Thymus (tissue), 11 donors: Measurements from ENCODE around the gene PPIL1. TPM values are rescaled to one million over a fixed set of nuclear protein-coding genes. Genes with fewer than 3 reads are reported as not detected.

ENCODE experiments used
- DNase-seq, 9 donors: peaks; one replicate each; pipeline ENCODE4 v3.0.0-alpha.2; 2013; ENCODE audit warnings: low spot score in 9 of 9, low read depth in 6 of 9, missing footprints in 1 of 9
- H3K27ac ChIP-seq, 2 donors: one replicate each; pipeline ENCODE4 v1.5.1; 2013; ENCODE audit warnings: control low read depth in 1 of 2, low read depth in 1 of 2, low read length in 1 of 2, mild to moderate bottlenecking in 1 of 2, moderate library complexity in 1 of 2
- H3K27me3 ChIP-seq, 2 donors: one replicate each; pipeline ENCODE4 v1.5.1; 2013; ENCODE audit warnings: low read length in 1 of 2; ENCODE audit not compliant: control insufficient read depth in 2 of 2, insufficient read depth in 1 of 2
- H3K36me3 ChIP-seq, 2 donors: one replicate each; pipeline ENCODE4 v1.5.1; 2013; ENCODE audit warnings: low read length in 1 of 2, mild to moderate bottlenecking in 1 of 2, moderate library complexity in 1 of 2; ENCODE audit not compliant: control insufficient read depth in 2 of 2, insufficient read depth in 2 of 2
- H3K4me1 ChIP-seq, 2 donors: one replicate each; pipeline ENCODE4 v1.5.1; 2013; ENCODE audit warnings: low read length in 2 of 2; ENCODE audit not compliant: control insufficient read depth in 2 of 2, insufficient read depth in 2 of 2
- H3K4me3 ChIP-seq, 2 donors: one replicate each; pipeline ENCODE4 v1.5.1; 2013; ENCODE audit warnings: low read length in 2 of 2, control low read depth in 1 of 2, mild to moderate bottlenecking in 1 of 2
- H3K9me3 ChIP-seq, 2 donors: one replicate each; pipeline ENCODE4 v1.5.1; 2013; ENCODE audit warnings: low read length in 1 of 2, mild to moderate bottlenecking in 1 of 2; ENCODE audit not compliant: control insufficient read depth in 2 of 2, insufficient read depth in 1 of 2
- WGBS: extraction: QIAGEN DNeasy Blood & Tissue Kit; methylation state at CpG from one replicate; pipeline ENCODE4 v1.1.7; 2013; 5-methylcytosine and 5-hydroxymethylcytosine counted together
- polyA plus RNA-seq: library from polyadenylated mRNA; stranded (reverse); fragments of 200-250 nt; gene quantifications from one replicate; pipeline ENCODE4 v1.2.3, GENCODE V29; 2013
- total RNA-seq: library from RNA; stranded (reverse); fragments of 120-200 nt; gene quantifications from one replicate; pipeline ENCODE4 v1.2.4, GENCODE V29; 2013
- donor health status: healthy.

The PPIL1 gene
- total and polyA plus RNA-seq, 2 donors, result 22.5 to 29.8 TPM

DNA sequence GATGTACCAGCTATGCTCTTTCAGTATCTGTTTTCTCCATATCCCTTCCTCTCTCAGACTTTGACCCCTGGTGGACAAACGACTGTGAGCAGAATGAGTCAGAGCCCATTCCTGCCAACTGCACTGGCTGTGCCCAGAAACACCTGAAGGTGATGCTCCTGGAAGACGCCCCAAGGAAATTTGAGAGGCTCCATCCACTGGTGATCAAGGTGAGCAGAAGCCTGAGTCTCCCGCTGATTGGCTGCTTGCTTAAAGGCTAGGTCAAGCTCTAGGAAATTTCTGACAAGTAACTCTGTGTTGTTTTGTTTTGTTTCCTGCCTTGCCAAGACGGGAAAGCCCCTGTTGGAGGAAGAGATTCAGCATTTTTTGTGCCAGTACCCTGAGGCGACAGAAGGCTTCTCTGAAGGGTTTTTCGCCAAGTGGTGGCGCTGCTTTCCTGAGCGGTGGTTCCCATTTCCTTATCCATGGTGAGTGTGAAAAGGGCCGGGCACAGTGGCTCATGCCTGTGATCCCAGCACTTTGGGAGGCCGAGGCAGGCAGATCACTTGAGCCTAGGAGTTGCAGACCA, 39.7 kb upstream of the PPIL1 start:
- DNase-seq, result no peak
- Histone ChIP-seq H3K27me3 (no peaks in the 10 kb centered on the region), H3K27ac (peak overlapping the region; percentile 42 to 92), H3K4me1 (peaks cover 24 to 71% of the 10 kb centered on the region in 2 donors), H3K36me3 (peaks cover 38 to 49% of the 10 kb centered on the region in 2 donors), H3K4me3 (no peak overlapping the region), H3K9me3 (no peaks in the 10 kb centered on the region)
- 92% methylated on average over 10 of the region's 10 CpGs for WGBS

DNA sequence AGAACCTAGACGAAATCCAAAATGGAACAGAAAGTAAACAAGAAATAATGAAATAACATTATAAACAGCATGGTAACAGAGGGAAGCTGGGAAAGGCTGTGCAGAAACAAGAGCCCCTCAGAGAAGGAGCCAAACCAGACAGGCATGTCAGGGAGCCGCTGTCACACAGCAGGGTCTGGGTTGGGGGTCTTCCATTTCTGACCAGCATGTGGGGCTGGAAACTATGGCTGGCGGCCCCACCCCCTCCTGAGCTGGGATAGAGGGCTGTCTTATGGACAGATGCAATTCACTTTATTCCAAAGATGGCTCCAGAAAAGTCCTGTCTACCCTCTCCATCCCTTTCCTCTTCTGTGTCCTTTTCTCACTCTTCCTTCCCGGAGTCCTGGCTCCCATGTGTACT, 38.5 kb upstream of the PPIL1 start:
- no peaks in the 10 kb centered on the region for H3K9me3 ChIP-seq
- WGBS, result 62% methylated on average over 4 of the region's 4 CpGs
- H3K36me3 ChIP-seq, result peaks cover 37 to 40% of the 10 kb centered on the region in 2 donors
- peak overlapping the region; percentile 92 for H3K27ac ChIP-seq
- no peak overlapping the region for H3K4me3 ChIP-seq
- DNase-seq, result no peak
- H3K27me3 ChIP-seq, result no peaks in the 10 kb centered on the region
- peaks cover 24 to 66% of the 10 kb centered on the region in 2 donors for H3K4me1 ChIP-seq

DNA sequence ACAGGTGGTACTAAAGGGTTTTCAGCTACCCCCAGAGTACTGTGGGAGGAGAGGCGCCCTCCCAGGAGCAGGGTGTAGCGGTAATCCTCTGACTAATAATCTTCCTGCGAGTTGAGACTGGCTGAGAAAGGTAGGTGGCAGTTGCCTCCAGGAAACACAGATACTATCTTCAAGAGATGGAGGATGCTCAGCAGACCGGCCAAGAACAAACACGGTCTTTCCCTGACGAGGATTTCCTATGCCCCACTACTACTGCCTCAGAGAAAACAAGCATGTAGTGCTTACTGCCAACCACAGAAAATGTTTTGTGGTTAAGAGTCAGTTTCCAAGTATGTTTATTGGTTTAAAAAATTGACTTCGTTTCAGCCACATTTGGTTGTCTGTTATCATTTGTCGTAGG, 38.0 kb upstream of the PPIL1 start:
- Histone ChIP-seq H3K4me3 (peak overlapping the region; percentile 29 to 30), H3K9me3 (no peaks in the 10 kb centered on the region), H3K4me1 (peaks cover 29 to 71% of the 10 kb centered on the region in 2 donors), H3K27ac (peak overlapping the region; percentile 92), H3K27me3 (no peaks in the 10 kb centered on the region), H3K36me3 (peaks cover 35 to 36% of the 10 kb centered on the region in 2 donors)
- WGBS, result 3% methylated on average over 8 of the region's 8 CpGs
- peak; percentile 49 to 90 (median 67) for DNase-seq

DNA sequence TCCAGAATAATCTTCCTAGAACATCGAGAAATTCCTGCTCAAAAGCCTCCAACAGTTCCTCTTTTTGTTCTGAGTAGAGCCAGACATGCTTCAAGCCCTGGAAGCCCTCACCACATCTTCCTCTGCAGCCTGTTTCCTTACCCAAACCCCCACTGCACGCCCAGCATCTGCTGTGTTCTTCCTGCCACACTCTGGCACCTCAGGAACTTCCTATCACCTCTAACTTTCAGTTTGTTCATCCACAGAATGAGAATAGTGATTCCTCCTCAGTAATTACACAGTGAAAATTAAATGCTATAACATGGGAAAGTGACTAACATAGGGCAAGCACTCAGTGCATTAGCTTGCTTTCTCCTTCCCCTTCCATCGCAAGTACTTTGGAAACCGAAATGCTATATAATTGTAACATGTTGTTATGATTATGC, 37.4 kb upstream of the PPIL1 start:
- peak overlapping the region; percentile 82 to 92 for H3K27ac ChIP-seq
- H3K4me3 ChIP-seq, result peak overlapping the region; percentile 29 to 30
- H3K27me3 ChIP-seq, result no peaks in the 10 kb centered on the region
- DNase-seq, result peak; percentile 29 to 81 (median 51)
- H3K4me1 ChIP-seq, result peaks cover 29 to 73% of the 10 kb centered on the region in 2 donors
- WGBS, result 3% methylated on average over 4 of the region's 4 CpGs
- no peaks in the 10 kb centered on the region for H3K9me3 ChIP-seq
- H3K36me3 ChIP-seq, result peaks cover 31 to 32% of the 10 kb centered on the region in 2 donors

DNA sequence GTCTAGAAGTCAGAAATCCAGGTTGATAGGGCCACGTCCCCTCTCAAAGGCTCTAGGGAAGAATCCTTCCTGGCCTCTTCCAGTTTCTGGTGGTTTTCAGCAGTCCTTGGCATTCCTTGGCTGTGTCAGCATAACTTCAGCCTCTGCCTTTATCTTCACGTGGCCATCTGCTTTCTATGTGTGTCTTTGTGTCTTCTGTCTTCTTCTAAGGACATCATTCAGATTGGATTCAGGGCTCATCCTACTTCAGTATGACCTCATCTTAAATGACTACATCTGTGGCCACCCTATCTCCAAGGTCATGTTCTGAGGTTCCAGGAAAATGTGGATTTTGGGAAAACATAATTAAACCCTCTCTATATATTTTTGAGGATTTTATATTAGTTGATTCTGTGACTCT, 34.1 kb upstream of the PPIL1 start:
- WGBS, result 96% methylated on average over 2 of the region's 2 CpGs
- DNase-seq, result no peak
- no peak overlapping the region for H3K4me3 ChIP-seq
- peaks cover 15 to 37% of the 10 kb centered on the region in 2 donors for H3K36me3 ChIP-seq
- H3K27me3 ChIP-seq, result no peaks in the 10 kb centered on the region
- H3K4me1 ChIP-seq, result peaks cover 25 to 65% of the 10 kb centered on the region in 2 donors
- no peaks in the 10 kb centered on the region for H3K9me3 ChIP-seq
- H3K27ac ChIP-seq, result peak overlapping the region in 1 of 2 donors; percentile 49

DNA sequence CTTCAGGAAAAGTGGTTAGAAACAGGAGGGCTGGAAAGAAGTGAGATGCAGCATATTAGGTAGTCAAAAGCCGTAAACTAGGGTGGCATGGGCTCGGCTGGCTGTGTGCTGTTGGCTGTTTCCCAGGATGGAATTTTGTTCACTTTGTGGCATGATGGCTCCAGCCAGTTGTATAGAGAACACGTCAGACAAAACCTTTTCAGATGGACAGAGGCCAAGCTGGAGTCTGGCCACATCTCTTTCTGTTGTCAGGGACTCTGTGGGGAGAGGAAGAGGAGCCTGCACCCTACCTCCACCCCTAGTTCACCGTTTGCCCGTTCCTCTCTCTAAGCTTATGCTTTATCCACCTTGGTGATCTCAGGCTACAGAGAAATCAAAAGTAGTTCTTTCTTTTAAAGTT, 33.2 kb upstream of the PPIL1 start:
- 75% methylated on average over 5 of the region's 5 CpGs for WGBS
- H3K27me3 ChIP-seq, result no peaks in the 10 kb centered on the region
- no peak overlapping the region for H3K4me3 ChIP-seq
- peaks cover 15 to 38% of the 10 kb centered on the region in 2 donors for H3K36me3 ChIP-seq
- no peak for DNase-seq
- peaks cover 16 to 59% of the 10 kb centered on the region in 2 donors for H3K4me1 ChIP-seq
- no peaks in the 10 kb centered on the region for H3K9me3 ChIP-seq
- peak overlapping the region; percentile 1 to 18 for H3K27ac ChIP-seq

DNA sequence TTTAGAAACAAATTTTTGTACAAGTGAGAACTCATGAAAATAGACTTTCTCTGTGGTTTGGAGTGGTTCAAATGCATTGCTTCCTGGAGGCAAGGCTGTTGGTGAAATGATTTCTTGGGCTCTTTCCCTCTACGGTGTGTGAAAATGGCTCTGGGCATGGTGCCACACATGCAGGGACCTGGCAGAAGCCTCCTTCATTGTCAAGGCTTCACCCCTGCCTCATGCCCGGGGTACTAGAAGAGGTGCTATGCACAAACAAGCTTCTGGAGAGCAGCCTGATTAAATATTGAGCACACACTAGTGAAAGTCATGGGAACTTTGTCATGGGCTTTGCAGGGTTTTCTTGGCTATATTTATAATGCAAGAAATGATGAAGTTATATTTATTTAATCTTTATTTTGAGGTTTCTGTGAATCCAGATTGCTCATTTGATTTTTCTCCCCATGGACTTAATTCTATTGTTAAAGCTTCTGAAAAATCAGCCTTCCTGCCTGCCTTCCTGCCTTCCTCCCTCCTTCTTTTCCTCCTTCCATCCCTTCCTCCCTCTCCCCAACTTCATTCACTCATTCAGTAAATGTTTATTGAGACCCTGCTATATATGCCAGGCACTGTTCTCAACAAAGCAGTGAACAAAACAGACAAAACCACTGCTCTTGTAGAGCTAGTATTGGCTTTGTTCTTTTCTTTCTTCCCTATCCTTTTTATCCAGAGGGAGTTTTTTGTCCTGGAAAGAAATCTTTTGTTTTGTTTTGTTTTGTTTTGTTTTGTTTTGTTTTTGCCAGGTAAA, 32.1 kb upstream of the PPIL1 start:
- Histone ChIP-seq H3K27me3 (no peaks in the 10 kb centered on the region), H3K4me3 (no peak overlapping the region), H3K9me3 (no peaks in the 10 kb centered on the region), H3K36me3 (peaks cover 23 to 48% of the 10 kb centered on the region in 2 donors), H3K27ac (peak overlapping the region in 1 of 2 donors; percentile 18), H3K4me1 (peaks cover 8 to 49% of the 10 kb centered on the region in 2 donors)
- WGBS, result 28% methylated on average over 2 of the region's 2 CpGs
- DNase-seq, result no peak

DNA sequence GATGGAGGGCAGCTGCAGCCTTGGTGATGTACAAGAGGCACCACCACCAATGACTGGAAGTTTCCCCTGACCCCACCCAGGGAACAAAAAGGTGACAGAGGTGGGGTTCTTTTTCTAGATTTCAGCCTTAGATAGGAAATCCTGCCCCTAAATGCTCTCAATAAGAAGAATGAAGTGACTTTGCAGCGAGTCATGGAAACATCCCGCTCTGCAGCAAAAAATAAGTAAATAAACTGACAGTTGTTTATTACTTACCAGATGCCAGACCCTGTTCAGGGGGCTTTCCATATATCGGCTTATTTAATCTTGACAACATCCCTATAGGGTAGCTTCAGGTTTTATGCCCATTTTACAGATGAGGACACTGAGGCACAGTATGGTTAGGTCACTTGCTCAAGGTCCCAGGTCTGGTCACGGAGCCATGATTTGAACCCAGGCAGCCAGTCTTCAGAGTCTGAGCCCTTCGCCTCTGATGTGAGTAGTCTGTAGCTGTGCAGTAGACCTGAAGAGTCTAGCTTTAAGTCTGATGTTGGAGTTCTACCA, 30.3 kb upstream of the PPIL1 start:
- DNase-seq, result no peak
- H3K36me3 ChIP-seq, result peaks cover 31 to 53% of the 10 kb centered on the region in 2 donors

DNA sequence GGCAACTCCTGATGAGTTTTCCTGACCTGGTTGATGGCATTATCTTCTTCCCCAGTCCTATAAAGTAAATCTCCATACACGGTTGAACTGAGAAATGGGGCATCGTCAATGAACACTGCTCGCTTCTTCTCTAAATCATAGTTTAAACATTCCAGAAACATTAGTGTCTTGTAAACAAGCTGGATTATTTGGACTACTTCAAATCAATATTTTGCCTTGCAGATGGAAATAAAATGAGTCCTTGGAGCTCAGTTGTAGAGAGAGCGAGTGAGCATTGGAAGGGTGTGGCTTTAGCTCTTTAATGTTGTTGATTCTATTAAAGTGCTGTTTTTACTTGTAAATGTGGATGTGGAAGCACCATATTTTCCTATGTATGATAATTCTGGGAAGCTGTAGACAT, 29.5 kb upstream of the PPIL1 start:
- no peak for DNase-seq
- Histone ChIP-seq H3K4me1 (peaks cover 5 to 40% of the 10 kb centered on the region in 2 donors), H3K9me3 (no peaks in the 10 kb centered on the region), H3K4me3 (no peak overlapping the region), H3K36me3 (peaks cover 31 to 59% of the 10 kb centered on the region in 2 donors), H3K27ac (peak overlapping the region in 1 of 2 donors; percentile 21), H3K27me3 (no peaks in the 10 kb centered on the region)
- WGBS, result 95% methylated on average over 4 of the region's 4 CpGs

More for the DNA sequence above, 30.3 kb upstream of the PPIL1 start:
- Histone ChIP-seq H3K27ac (no peak overlapping the region), H3K9me3 (no peaks in the 10 kb centered on the region), H3K4me3 (no peak overlapping the region), H3K4me1 (peaks cover 5 to 36% of the 10 kb centered on the region in 2 donors), H3K27me3 (no peaks in the 10 kb centered on the region)
- 97% methylated on average over 5 of the region's 5 CpGs for WGBS
